HS-27A (cell line): Measurements from ENCODE around the gene PUS10.
"Not testable (repeated sequence)": the region's sequence is repeated elsewhere in the genome, so short reads cannot be mapped to it uniquely, and the experiment has no call there.

Experiments used
- DNase-seq: peaks from one replicate; pipeline ENCODE4 v3.0.0-alpha.2; 2012; ENCODE audit warnings: low read depth, missing footprints

The PUS10 gene

DNA sequence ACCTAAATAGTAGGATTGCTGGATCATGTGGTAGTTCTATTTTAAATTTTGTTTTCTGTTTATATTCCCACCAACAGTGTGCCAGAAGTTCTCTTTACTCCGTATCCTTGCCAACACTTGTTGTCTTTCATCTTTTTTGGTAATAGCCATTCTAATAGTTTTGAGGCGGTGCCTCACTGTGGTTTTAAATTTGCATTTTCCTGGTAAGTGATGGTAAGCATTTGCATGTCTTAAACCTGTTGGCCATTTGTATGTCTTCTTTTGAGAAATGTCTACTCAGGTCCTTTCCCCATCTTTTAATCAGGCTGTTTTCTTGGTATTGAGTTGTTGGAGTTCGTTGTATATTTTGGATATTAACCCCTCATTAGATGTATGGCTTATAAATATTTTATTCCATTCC is 85.1 kb downstream of the PUS10 start:
- DNase-seq: no peak

DNA sequence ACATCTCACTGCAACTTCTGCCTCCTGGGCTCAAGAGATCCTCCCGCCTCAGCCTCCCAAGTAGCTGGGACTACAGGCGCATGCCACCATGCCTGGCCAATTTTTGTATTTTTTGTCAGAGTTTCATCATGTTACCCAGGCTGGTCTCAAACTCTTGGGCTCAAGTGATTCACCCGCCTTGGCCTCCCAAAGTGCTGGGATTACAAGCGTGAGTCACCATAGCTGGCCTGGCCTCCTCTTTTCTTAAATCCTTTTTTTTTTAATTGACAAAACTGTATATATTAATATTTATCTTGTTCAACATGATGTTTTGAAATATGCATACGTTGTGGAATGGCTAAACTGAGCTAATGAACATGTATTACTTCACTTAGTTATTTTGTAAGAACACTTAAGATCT is 86.0 kb downstream of the PUS10 start:
- not testable (repeated sequence) for DNase-seq

DNA sequence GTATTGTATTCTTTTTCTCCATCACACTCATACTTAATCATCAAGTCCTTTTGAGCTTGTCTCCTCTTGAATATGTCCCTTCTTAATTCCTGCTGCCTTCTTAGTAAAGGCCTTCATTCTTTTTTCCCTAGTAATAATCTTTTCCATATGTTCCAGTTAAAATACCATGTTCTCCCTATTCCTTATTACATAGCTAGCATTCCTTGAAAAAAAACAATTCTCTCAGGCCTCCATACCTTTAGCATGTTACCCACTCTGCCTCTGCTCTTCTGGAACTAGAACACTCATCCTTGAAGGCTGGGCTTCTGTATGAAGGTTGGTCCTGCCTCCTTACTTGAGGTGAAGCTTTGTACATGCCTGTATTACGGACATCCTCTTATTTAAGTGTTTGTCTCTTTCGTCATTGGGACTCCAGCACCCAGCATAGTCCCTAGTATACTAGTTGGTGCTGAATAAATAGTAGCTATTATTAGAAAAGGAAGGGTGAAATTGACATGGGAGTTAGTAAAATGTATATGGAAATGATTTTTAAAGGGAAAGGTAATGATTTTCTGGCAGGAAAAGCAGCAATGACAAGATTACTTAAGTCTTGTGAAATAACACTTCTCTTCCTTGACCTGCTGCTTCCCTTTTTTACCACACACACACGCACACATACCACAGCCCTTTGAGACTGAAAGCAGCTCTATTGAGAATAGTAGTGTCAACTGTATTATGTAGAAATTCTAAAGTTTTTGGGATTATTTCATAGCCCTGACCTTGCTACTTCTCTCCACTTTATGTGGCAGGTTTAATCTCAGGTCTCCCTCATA is 91.1 kb downstream of the PUS10 start:
- DNase-seq: no peak

DNA sequence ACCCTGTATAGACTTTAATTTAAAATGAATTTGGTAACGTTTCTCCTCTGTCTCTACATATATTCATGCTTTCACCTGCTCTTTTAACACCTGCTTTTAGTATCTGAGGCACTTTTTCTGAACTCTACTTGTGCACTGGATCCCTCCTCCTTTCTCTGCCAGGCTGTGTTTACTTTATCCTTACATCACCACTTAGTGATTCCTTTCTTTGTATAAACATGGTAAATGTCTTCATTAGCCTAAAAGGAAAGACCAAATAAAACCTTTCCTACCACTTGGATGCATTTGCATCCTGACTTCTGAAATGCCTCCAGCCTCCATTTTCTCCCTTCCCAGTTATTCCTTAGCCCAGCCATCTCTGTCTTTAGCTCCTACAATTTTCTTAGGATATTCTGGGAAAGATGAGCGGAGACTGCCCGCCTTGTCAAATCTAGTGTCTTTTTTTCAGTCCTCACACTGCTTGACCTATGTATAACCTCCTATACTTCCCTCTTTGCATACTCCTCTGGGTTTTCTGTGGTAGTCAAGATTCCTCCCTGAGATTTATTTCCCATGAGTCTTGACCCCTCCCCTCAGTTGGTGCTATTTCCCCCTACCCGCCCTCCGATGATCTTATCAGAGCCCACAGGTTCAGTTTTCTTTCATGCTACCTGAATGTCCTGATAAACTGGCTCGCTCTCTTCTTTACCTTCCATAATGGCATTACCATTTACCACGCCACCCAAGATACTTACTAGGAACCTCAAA is 91.9 kb downstream of the PUS10 start:
- DNase-seq: no peak

DNA sequence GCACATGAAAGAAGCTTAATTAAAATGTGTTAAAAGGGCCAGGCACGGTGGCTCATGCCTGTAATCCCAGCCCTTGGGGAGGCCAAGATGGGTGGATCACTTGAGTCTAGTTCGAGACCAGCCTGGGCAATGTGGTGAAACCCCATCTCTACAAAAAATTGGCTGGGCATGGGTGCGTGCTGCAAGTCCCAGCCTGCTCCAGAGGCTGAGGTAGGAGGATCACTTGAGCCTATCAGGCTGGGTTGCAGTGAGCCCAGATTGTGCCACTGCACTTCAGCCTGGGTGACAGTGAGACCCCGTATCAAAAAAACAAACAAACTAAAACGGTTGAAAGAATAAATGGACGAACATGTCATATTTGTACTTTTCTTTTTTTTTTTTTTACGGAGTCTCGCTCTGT is 110.7 kb downstream of the PUS10 start:
- no peak for DNase-seq

DNA sequence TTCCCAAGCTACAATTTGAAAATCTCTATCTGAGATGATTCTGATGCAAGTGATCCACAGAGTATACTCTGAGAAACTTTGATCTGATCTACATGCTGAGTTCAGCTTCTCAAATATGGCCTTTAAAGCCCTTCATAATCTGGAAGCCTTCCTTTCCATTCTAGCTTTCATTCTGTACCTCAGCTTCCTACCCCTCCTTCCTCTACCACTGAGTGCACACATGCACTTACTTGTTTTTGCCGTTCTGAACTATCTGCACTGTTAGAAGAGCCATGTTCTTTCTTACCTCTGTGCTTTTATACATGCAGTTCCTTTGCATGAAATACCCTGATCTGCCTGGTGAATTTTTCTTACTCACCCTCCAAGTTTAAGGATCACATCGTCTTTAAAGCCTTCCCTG is 111.7 kb downstream of the PUS10 start:
- no peak for DNase-seq

DNA sequence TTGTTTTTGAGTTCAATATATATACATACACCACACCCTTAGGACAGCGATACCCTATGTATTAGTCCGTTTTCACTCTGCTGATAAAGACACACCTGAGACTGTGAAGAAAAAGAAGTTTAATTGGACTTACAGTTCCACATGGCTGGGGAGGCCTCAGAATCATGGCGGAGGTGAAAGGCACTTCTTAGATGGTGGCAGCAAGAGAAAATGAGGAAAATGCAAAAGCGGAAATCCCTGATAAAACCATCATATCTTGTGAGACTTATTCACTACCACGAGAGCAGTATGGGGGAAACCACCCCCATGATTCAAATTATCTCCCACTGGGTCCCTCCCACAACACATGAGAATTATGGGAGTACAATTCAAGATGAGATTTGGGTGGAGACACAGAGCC is 112.2 kb downstream of the PUS10 start:
- DNase-seq: not testable (repeated sequence)

DNA sequence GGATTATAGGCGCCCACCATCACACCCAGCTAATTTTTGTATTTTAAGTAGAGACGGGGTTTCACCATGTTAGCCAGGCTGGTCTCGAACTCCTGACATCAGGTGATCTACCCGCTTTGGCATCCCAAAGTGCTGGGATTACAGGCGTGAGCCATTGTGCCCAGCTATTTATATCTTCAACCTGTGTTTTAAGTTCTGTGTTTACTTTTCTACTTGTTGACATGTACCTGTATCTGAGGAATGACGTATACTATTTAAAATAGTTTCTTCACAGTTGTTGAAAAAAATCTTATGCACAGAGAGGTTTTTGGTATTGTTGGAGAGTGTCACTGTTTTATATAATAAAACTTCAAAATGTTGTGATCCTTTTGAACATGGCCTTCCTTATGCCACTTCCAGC is 116.8 kb downstream of the PUS10 start:
- not testable (repeated sequence) for DNase-seq

DNA sequence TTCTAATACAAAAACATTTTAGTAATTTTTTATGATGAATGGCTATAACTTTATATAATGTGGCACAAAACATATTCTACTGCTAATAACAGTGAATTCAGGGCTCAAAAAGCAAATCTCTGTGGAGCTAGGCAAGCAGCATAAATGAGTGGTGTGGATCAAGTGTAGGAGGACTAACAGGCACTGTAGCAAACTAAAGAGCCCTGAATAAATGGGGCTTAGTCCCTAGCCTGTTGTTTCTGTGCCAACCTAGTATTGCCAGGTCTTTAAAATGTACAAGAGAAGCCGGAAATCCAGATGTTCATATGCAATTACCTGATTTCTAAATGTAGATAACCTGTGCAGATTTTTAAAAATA is 118.2 kb downstream of the PUS10 start:
- no peak for DNase-seq

DNA sequence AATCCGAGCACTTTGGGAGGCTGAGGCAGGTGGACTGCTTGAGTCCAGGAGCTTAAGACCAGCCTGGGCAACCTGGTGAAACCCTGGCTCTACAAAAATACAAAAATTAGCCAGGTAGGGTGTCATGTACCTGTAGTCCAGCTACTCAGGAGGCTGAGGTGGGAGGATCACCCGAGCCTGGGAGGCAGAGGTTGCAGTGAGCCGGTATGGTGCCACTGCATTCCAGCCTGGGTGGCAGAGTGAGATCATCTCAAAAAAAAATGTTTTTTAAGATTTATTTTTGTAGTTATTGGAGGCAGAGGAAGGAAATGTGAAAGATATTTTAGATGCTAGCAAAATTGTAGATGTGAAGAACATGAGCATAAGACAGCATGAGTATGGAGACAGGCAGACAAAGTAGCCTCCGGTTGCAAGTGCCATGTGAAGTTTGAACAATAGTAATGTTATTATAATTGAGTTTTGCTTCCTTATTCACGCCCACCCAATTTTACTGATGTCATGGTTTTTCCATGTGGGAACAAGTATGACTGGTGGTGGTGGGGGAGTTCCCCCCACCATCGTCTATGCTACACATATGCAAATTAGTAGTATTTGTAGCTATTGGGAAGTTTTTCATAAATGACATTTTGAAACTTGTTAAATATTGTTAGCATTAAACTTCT is 118.7 kb downstream of the PUS10 start:
- no peak for DNase-seq

DNA sequence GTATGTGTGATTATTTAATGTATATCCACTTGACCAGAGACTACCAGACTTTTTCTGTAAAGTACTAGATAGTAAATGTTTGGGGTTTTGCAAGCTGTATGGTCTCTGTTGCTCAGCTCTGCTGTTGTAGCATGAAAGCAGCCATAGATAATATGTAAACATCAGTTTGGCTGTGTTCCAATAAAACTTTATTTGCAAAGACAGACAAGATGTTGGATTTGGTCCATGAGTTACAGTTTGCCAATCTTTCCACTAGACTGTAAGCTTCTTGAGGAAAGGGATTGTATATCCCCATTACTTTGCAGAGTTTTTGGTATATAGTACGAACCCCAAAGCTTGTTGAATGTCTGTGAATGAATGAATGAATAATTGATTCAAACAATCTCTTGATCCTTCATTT is 119.5 kb downstream of the PUS10 start:
- no peak for DNase-seq
